Uterus (tissue), 2 donors: Measurements from ENCODE around the gene GLCCI1.

Experiments used
- POLR2A ChIP-seq, 2 donors: fragments of 450-650 bp; IDR thresholded peaks; one replicate each; pipeline ENCODE4 v1.6.1; 2016; ENCODE audit warnings: antibody characterized with exemption in 2 of 2, mild to moderate bottlenecking in 1 of 2, moderate library complexity in 1 of 2
- TF ChIP-seq, protein P1 (sequence below), 4 experiments: fragments of 200-600 bp in 2 of 4; fragments of 450-650 bp in 2 of 4; sonication (generic) in 2 of 4; IDR thresholded peaks; one replicate each; pipeline ENCODE4 v1.5.1; 2016 to 2019; ENCODE audit warnings: antibody characterized with exemption in 4 of 4, mild to moderate bottlenecking in 2 of 4, moderate library complexity in 1 of 4

DNA sequence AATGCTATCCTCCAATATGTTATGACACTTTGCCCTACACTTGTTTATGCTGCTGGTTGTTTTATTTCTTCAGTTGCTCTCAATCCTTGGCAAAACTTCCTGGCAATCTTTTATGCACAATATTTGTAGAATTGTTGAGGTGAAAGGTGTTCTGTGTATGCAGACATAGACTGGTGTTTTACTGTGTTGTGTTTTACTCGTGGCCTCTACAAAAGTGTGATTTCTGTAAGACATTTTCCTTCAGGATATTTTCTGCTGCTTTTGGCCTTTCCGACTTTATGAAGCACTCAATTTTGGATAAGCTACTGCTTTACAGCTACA, 21.8 kb downstream of the GLCCI1 start:
- TF ChIP-seq POLR2A (IDR thresholded peaks at IDR 0.05) = no peak
- TF ChIP-seq, protein P1, sequence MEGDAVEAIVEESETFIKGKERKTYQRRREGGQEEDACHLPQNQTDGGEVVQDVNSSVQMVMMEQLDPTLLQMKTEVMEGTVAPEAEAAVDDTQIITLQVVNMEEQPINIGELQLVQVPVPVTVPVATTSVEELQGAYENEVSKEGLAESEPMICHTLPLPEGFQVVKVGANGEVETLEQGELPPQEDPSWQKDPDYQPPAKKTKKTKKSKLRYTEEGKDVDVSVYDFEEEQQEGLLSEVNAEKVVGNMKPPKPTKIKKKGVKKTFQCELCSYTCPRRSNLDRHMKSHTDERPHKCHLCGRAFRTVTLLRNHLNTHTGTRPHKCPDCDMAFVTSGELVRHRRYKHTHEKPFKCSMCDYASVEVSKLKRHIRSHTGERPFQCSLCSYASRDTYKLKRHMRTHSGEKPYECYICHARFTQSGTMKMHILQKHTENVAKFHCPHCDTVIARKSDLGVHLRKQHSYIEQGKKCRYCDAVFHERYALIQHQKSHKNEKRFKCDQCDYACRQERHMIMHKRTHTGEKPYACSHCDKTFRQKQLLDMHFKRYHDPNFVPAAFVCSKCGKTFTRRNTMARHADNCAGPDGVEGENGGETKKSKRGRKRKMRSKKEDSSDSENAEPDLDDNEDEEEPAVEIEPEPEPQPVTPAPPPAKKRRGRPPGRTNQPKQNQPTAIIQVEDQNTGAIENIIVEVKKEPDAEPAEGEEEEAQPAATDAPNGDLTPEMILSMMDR (IDR thresholded peaks at IDR 0.05) = no peak
